Activated CD8-positive, alpha-beta T cell treated with anti-CD3 and anti-CD28 coated beads for 36 hours (primary cell): ENCODE measurements around the gene PLA1A. TPM values are rescaled to one million over a fixed set of nuclear protein-coding genes. Genes with fewer than 3 reads are reported as not detected.

ENCODE experiments used
- ATAC-seq: fragments of 200-7000 bp; cut with Tn5 transposase; one replicate; pipeline ENCODE4 v1.10.0; 2021; ENCODE audit warnings: mild to moderate bottlenecking, moderate library complexity
- CTCF ChIA-PET: fragments of 350-600 bp; sonication (Branson Sonifier 250); formaldehyde crosslinking; loops from one replicate; lab custom pipeline; 2021; ENCODE audit warnings: antibody characterized with exemption; lab: Charles Lee
- POLR2A ChIA-PET: fragments of 350-600 bp; sonication (Branson Sonifier 250); formaldehyde crosslinking; loops from one replicate; lab custom pipeline; 2021; ENCODE audit warnings: antibody characterized with exemption; lab: Charles Lee
- DNase-seq: peaks from one replicate; pipeline ENCODE4 v3.0.0-alpha.2; 2020
- H3K27ac Mint-ChIP-seq: one replicate; pipeline ENCODE4 v1.8.0; 2021; ENCODE audit warnings: mild to moderate bottlenecking, mixed read lengths
- H3K27me3 Mint-ChIP-seq: one replicate; pipeline ENCODE4 v1.8.0; 2021; ENCODE audit warnings: mixed read lengths
- H3K36me3 Mint-ChIP-seq: one replicate; pipeline ENCODE4 v1.8.0; 2021; ENCODE audit warnings: low read depth, mixed read lengths
- H3K4me1 Mint-ChIP-seq: one replicate; pipeline ENCODE4 v1.8.0; 2021; ENCODE audit warnings: low read depth, mixed read lengths
- H3K4me3 Mint-ChIP-seq: one replicate; pipeline ENCODE4 v1.8.0; 2021; ENCODE audit warnings: mild to moderate bottlenecking, moderate library complexity, mixed read lengths
- H3K9me3 Mint-ChIP-seq: one replicate; pipeline ENCODE4 v1.8.0; 2021; ENCODE audit warnings: mixed read lengths
- CTCF ChIP-seq: fragments of 200-600 bp; IDR thresholded peaks from one replicate; pipeline ENCODE4 v1.8.0; 2022; ENCODE audit warnings: antibody characterized with exemption, mild to moderate bottlenecking
- intact Hi-C: fragments of 100-400 bp; cut with micrococcal nuclease; formaldehyde crosslinking; loops from one replicate; pipeline ENCODE4 v1.10.0; 2022
- total RNA-seq, 2 experiments: library from RNA; stranded (reverse); gene quantifications; one replicate each; pipeline ENCODE4 v1.2.3, GENCODE V29; 2021

Gene PLA1A
- total RNA-seq, 2 experiments from 2014 or later = not detected

DNA sequence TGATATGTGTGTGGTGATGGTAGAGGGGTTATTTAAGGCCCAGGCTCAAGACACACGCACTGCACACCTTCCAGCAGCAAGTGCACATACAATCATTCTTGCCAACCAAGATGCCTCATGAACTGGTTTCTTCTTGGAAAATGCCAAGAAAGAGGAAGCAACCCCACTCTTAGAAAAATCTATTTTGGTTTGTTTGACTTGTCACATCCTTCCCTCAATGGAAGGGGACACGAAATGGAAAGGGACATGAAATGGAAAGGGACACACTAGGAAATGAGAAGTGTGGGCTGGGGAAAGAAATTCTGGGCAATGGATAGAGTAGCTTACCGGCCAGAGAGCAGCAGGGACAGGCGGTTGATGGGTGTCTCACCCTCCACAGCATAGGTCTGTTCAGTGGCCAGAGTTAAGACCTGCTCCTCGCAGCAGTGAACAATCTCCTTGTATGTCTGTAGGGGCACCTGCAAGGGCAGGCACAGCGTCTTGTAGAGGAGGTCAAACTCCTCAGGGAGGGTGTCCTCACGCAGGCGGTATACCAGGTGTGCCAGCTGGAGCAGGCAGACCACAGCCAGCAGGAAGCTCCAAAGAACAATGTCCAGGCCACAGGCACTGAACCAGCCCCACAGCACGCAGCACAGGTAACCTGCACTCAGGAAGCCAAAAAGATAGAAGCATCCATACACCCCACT is 62.1 kb downstream of the PLA1A start:
- DNase-seq (no peak), ATAC-seq (no peak)
- no peak for TF ChIP-seq CTCF
- CTCF ChIA-PET = interaction anchor here (2.1 kb wide), 1 partner anchor 21 kb away, joined by 7 read pairs; no protein-coding TSS in a partner anchor
- H3K4me3 Mint-ChIP-seq = no peak overlapping the region
- no peak overlapping the region for H3K27ac Mint-ChIP-seq
- H3K27me3 Mint-ChIP-seq = no peaks in the 10 kb centered on the region
- H3K9me3 Mint-ChIP-seq = no peaks in the 10 kb centered on the region
- POLR2A ChIA-PET = interaction anchor here (0.6 kb wide), 1 partner anchor 33 kb away, joined by 3 read pairs; no protein-coding TSS in a partner anchor
- peaks cover 2% of the 10 kb centered on the region for H3K36me3 Mint-ChIP-seq
- H3K4me1 Mint-ChIP-seq = peaks cover 4% of the 10 kb centered on the region
- intact Hi-C loops = no loop called here

DNA sequence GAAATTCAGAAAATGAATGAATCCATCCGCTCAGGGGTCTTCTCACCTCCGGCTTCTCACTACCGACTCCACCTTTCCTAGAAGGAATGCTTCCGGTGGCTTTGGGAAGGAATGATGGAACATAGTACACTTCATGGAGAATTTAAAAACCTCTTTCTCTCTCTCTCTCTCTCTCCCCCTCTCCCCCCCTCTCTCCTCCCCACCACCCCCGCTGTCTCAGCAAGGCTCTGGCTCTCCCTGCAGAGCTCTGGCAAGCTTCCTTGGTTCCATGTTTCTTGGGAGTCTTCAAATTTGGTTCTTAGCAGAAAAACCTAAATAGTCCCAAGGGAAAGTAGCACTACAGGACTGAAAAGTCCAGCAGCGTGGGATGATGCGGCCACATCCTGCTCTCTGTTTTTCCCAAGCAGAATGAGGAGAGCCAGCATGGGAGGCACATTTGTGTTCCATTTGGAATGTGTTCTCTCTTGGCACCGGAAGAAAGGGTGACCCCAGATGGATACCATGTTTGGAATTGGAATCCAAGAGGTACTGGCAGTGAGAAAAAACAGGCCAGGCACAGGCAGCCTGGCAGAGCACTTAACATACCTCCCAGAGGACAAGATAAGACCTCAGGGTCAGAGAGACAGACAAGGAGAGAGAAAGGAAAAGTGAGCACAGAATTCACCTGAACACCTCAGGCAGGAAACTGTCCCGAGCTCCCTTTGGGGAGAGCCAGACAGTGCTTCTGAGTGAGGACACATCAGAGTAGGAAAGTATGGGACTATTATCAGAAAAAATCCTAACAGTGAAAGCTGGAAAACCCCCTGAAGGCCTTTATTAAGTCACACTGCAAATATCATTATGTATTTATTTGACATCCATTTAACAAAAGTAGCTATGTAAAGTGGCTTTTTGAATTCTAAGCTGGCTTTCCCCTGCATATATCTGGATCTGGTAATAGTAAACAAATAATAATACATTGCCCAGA is 63.1 kb downstream of the PLA1A start, which contains the start of gene POPDC2:
POPDC2 (minus strand) TSS at position 116 of the 967 bp plus-strand sequence. CDS start 166 bp downstream, outside the sequence.
- intact Hi-C loops = no loop called here
- H3K4me3 Mint-ChIP-seq = no peak within 1 kb of the TSS
- POLR2A ChIA-PET = interaction anchor here (0.7 kb wide), 1 partner anchor 12 kb away, joined by 3 read pairs; no protein-coding TSS in a partner anchor
- no peak within 1 kb of the TSS for H3K27ac Mint-ChIP-seq
- no peaks in the 10 kb centered on the region for H3K27me3 Mint-ChIP-seq
- CTCF ChIA-PET = no interaction called here
- ATAC-seq = no peak
- TF ChIP-seq CTCF = no peak
- H3K9me3 Mint-ChIP-seq = no peaks in the 10 kb centered on the region
- no peak for DNase-seq
- peaks cover 2% of the 10 kb centered on the region for H3K36me3 Mint-ChIP-seq
- peaks cover 6% of the 10 kb centered on the region for H3K4me1 Mint-ChIP-seq

- ChIA-PET CTCF (interaction anchor here (1.1 to 1.8 kb wide), 2 partner anchors 9 to 14 kb away, joined by 3 to 5 read pairs; no protein-coding TSS in a partner anchor), POLR2A (interaction anchor here (1.6 kb wide), 1 partner anchor 14 kb away, joined by 4 read pairs; the partner anchor contains the start of gene COX17)
- no peak overlapping the region for H3K4me3 Mint-ChIP-seq
Measured at GRCh38 chr3:119662604-119663373, 65.1 kb downstream of the PLA1A start.

GRCh38 chr3:119663885-119664284 is 66.2 kb downstream of the PLA1A start:
- intact Hi-C loops = no loop called here
- H3K9me3 Mint-ChIP-seq = no peaks in the 10 kb centered on the region
- no peak overlapping the region for H3K27ac Mint-ChIP-seq
- H3K36me3 Mint-ChIP-seq = peaks cover 8% of the 10 kb centered on the region
- TF ChIP-seq CTCF = no peak
- DNase-seq (no peak), ATAC-seq (no peak)
- H3K27me3 Mint-ChIP-seq = no peaks in the 10 kb centered on the region
- CTCF ChIA-PET = interaction anchor here (1.4 kb wide), 1 partner anchor 12 kb away, joined by 6 read pairs; no protein-coding TSS in a partner anchor
- POLR2A ChIA-PET = interaction anchor here (1.2 to 2.6 kb wide), 2 partner anchors 13 to 14 kb away, joined by 3 to 10 read pairs; partner anchors contain the start of gene COX17
- peaks cover 6% of the 10 kb centered on the region for H3K4me1 Mint-ChIP-seq
- H3K4me3 Mint-ChIP-seq = no peak overlapping the region

More at GRCh38 chr3:119662604-119663373, 65.1 kb downstream of the PLA1A start:
- H3K9me3 Mint-ChIP-seq = no peaks in the 10 kb centered on the region
- TF ChIP-seq CTCF = no peak
- H3K27me3 Mint-ChIP-seq = no peaks in the 10 kb centered on the region
- no peak for DNase-seq
- no peak overlapping the region for H3K27ac Mint-ChIP-seq
- H3K4me1 Mint-ChIP-seq = peaks cover 9% of the 10 kb centered on the region
- peaks cover 7% of the 10 kb centered on the region for H3K36me3 Mint-ChIP-seq
- intact Hi-C loops = no loop called here
- ATAC-seq = no peak
